Measurements from ENCODE around the gene SMLR1.

GRCh38 chr6:130852844-130853554 is 25.8 kb downstream of the SMLR1 start:
- TF ChIP-seq CTCF (conservative IDR thresholded peaks at IDR 0.05; ENCODE audit: low read length) (no peak), EZH2phosphoT487 (IDR thresholded peaks at IDR 0.05; ENCODE audit: borderline replicate concordance) (no peak)
